DND-41 (cell line): ENCODE data around the gene GGN.
"Not testable (repeated sequence)": the region's sequence is repeated elsewhere in the genome, so short reads cannot be mapped to it uniquely, and the experiment has no call there.

ENCODE experiments used
- ATAC-seq: fragments of 200-7000 bp; cut with Tn5 transposase; 3 replicates; pipeline ENCODE4 v1.9.1; 2021; ENCODE audit warnings: low read depth; ENCODE audit not compliant: insufficient read depth
- DNase-seq: peaks from one replicate; pipeline ENCODE4 v3.0.0-alpha.2; 2020
- H2AFZ ChIP-seq: 2 replicates; pipeline ENCODE4 v1.6.0; 2012; ENCODE audit warnings: low read depth, low read length
- H3K27ac ChIP-seq: 2 replicates; pipeline ENCODE4 v1.5.1; 2012; ENCODE audit warnings: low read length, inconsistent platforms
- H3K27me3 ChIP-seq: fragments of 200-600 bp; sonication (generic); 2 replicates; pipeline ENCODE4 v1.6.0; 2012; ENCODE audit warnings: low read length, mild to moderate bottlenecking, inconsistent platforms; ENCODE audit not compliant: insufficient read depth, poor library complexity
- H3K36me3 ChIP-seq: 2 replicates; pipeline ENCODE4 v1.5.1; 2012; ENCODE audit warnings: low read length, inconsistent platforms; ENCODE audit not compliant: insufficient read depth
- H3K4me1 ChIP-seq: 2 replicates; pipeline ENCODE4 v1.5.1; 2012; ENCODE audit warnings: mild to moderate bottlenecking, low read length; ENCODE audit not compliant: insufficient read depth
- H3K4me2 ChIP-seq: 2 replicates; pipeline ENCODE4 v1.6.0; 2012; ENCODE audit warnings: mild to moderate bottlenecking, moderate library complexity, low read length, inconsistent platforms; ENCODE audit not compliant: insufficient read depth
- H3K4me3 ChIP-seq, 2 experiments: fragments of 200-600 bp in 1 of 2; shearing (Covaris generic) in 1 of 2; 2 replicates each; pipeline ENCODE4 v1.5.1; 2012 to 2016; ENCODE audit warnings: inconsistent platforms in 2 of 2, low read length in 2 of 2, mild to moderate bottlenecking in 2 of 2, low read depth in 1 of 2, moderate library complexity in 1 of 2
- H3K79me2 ChIP-seq: 2 replicates; pipeline ENCODE4 v1.6.0; 2012; ENCODE audit warnings: low read length, inconsistent platforms; ENCODE audit not compliant: insufficient read depth
- H3K9ac ChIP-seq: 2 replicates; pipeline ENCODE4 v1.6.0; 2012; ENCODE audit warnings: low read depth, mild to moderate bottlenecking, inconsistent platforms, low read length, moderate library complexity
- H3K9me3 ChIP-seq: 2 replicates; pipeline ENCODE4 v1.5.1; 2012; ENCODE audit warnings: low read length, moderate library complexity, mild to moderate bottlenecking, inconsistent platforms; ENCODE audit not compliant: insufficient read depth, severe bottlenecking
- H4K20me1 ChIP-seq: 2 replicates; pipeline ENCODE4 v1.6.0; 2012; ENCODE audit warnings: low read length; ENCODE audit not compliant: insufficient read depth
- CTCF ChIP-seq: IDR thresholded peaks from 2 replicates; pipeline ENCODE4 v1.5.1; 2012; ENCODE audit warnings: borderline replicate concordance, low read length, moderate library complexity, mild to moderate bottlenecking; ENCODE audit not compliant: poor library complexity, severe bottlenecking; ENCODE audit errors: extremely low read depth
- EZH2 ChIP-seq: IDR thresholded peaks from 3 replicates; pipeline ENCODE4 v1.6.1; 2012; ENCODE audit warnings: borderline replicate concordance, low read depth, mild to moderate bottlenecking, moderate library complexity, low read length, inconsistent platforms; ENCODE audit not compliant: severe bottlenecking

The GGN gene

GRCh38 chr19:38412961-38413360, 25.1 kb upstream of the GGN start:
- Histone ChIP-seq H3K79me2 (no peaks in the 10 kb centered on the region), H3K4me1 (no peaks in the 10 kb centered on the region), H3K9me3 (no peaks in the 10 kb centered on the region), H3K36me3 (no peaks in the 10 kb centered on the region), H3K27ac (no peak overlapping the region), H3K4me3 (no peak overlapping the region), H3K9ac (no peak overlapping the region), H4K20me1 (peaks cover 3% of the 10 kb centered on the region; the same call in 1 of the 2 replicates), H2AFZ (no peak overlapping the region), H3K4me2 (no peak overlapping the region), H3K27me3 (no peaks in the 10 kb centered on the region)
- ATAC-seq (no peak), DNase-seq (no peak)
- no peak for TF ChIP-seq CTCF
- TF ChIP-seq EZH2 = no peak

DNA sequence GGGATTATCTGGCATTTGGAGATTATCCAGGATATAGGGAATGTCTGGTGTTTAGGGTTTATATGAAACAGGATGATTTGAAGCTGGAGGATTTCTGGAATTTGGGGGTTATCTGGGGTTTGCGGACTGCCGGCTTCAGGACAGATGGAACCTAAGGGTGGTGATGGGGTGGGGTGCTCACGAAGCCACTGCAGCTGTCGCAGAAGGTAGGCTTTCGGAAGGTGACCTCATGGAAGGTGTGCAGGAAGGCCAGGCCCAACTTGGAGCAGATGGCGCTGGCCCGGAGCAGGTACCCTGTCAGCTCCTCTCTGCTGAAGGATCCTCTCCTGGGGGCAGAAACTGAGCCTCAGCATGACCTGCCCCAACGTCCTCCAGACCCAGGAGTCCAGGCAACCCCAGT, 24.7 kb upstream of the GGN start:
- H3K27ac ChIP-seq = no peak overlapping the region
- H3K4me1 ChIP-seq = no peaks in the 10 kb centered on the region
- TF ChIP-seq EZH2 = no peak
- DNase-seq (no peak), ATAC-seq (no peak)
- H3K9me3 ChIP-seq = no peaks in the 10 kb centered on the region
- no peak overlapping the region for H3K4me2 ChIP-seq
- no peak overlapping the region for H3K4me3 ChIP-seq
- H3K27me3 ChIP-seq = no peaks in the 10 kb centered on the region
- H3K36me3 ChIP-seq = no peaks in the 10 kb centered on the region
- peaks cover 3% of the 10 kb centered on the region; the same call in 1 of the 2 replicates for H4K20me1 ChIP-seq
- H3K9ac ChIP-seq = no peak overlapping the region
- H2AFZ ChIP-seq = no peak overlapping the region
- no peaks in the 10 kb centered on the region for H3K79me2 ChIP-seq

- H4K20me1 ChIP-seq, H3K4me1 ChIP-seq, DNase-seq, ATAC-seq, H3K36me3 ChIP-seq, H3K79me2 ChIP-seq, H3K27me3 ChIP-seq, H3K4me3 ChIP-seq, H3K9ac ChIP-seq, H2AFZ ChIP-seq, H3K4me2 ChIP-seq, H3K9me3 ChIP-seq, H3K27ac ChIP-seq: not testable (repeated sequence)
Observed at GRCh38 chr19:38411898-38412297, 24.1 kb upstream of the GGN start.

GRCh38 chr19:38411041-38411712, 23.3 kb upstream of the GGN start:
- Histone ChIP-seq H3K36me3 (peaks cover 9% of the 10 kb centered on the region), H3K27ac (no peak overlapping the region), H3K9me3 (no peaks in the 10 kb centered on the region), H3K27me3 (no peaks in the 10 kb centered on the region), H3K4me2 (no peak overlapping the region), H3K4me3 (no peak overlapping the region), H3K4me1 (no peaks in the 10 kb centered on the region), H3K79me2 (no peaks in the 10 kb centered on the region), H2AFZ (no peak overlapping the region), H3K9ac (no peak overlapping the region), H4K20me1 (no peaks in the 10 kb centered on the region)
- DNase-seq (no peak), ATAC-seq (no peak)
- TF ChIP-seq CTCF (no peak), EZH2 (no peak)

- H4K20me1 ChIP-seq, H3K4me2 ChIP-seq, H3K4me3 ChIP-seq, ATAC-seq, H3K27me3 ChIP-seq, H3K9ac ChIP-seq, H3K4me1 ChIP-seq, H3K27ac ChIP-seq, H2AFZ ChIP-seq, DNase-seq, H3K79me2 ChIP-seq, H3K9me3 ChIP-seq: not testable (repeated sequence)
- H3K36me3 ChIP-seq = peaks cover 11% of the 10 kb centered on the region
Observed at GRCh38 chr19:38410407-38410806, 22.6 kb upstream of the GGN start.
